Activated T-cell treated with anti-CD3 and anti-CD28 coated beads, Interleukin-2, amount 50 U/mL, for 24 hours (primary cell): ENCODE data around the gene INSRR.

Experiments used
- DNase-seq: peaks from one replicate; pipeline ENCODE4 v3.0.0-alpha.2; 2020
- H3K27ac Mint-ChIP-seq: 2 replicates; pipeline ENCODE4 v1.8.0; 2020; ENCODE audit warnings: mild to moderate bottlenecking, mixed read lengths
- H3K27me3 Mint-ChIP-seq: 2 replicates; pipeline ENCODE4 v1.8.0; 2020; ENCODE audit warnings: mixed read lengths
- H3K36me3 Mint-ChIP-seq: 2 replicates; pipeline ENCODE4 v1.8.0; 2020; ENCODE audit warnings: low read depth, mixed read lengths
- H3K4me1 Mint-ChIP-seq: 2 replicates; pipeline ENCODE4 v1.8.0; 2020; ENCODE audit warnings: low read depth, mixed read lengths
- H3K4me3 Mint-ChIP-seq: 2 replicates; pipeline ENCODE4 v1.8.0; 2020; ENCODE audit warnings: mild to moderate bottlenecking, moderate library complexity, mixed read lengths
- H3K9me3 Mint-ChIP-seq: 2 replicates; pipeline ENCODE4 v1.8.0; 2020; ENCODE audit warnings: mixed read lengths

The INSRR gene

DNA sequence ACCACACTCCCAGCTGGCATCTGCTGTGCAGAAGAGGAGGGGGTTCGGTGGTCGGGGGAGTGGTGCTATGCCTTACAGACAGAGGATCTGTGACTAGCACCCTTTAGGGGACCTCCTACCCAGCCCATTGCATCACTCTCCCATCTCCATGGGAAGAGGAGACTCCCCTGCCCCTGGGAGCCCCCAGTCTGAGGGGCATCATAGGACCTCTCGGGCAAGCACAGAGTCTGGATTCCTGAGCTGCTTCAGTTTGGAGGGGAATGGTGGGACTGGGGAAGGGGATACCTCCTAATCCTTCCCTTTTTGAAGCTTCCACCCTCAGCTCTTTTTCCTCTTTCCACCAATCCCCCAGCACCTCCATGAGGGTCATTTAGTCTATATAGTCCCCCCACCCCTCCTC is 1.4 kb downstream of the INSRR start:
- H3K27me3 Mint-ChIP-seq, result peaks cover 45% of the 10 kb centered on the region

DNA sequence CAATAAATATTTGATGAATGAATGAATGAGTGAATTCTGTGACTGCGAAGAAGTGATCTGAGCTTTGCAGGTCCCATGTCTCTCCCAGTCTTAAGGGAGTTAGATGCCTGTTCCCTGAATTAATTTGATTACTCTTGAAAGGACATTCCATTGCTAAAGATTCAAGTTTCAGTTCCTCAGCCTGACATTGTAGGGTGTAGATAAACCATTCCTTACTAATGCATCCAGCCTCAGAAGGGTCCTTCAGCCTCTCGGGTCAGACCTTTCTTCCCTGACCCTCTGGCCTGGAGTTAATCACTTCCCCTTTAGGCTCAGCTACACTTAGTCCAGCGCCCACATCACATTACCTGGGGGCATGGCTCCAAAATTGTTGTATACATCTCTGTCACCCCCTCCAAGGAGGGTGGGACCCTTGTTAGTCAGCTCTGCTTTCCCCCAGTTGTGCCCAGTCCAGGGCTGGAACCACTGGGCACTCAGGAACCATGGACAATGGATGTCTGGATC is 2.6 kb downstream of the INSRR start:
- no peak for DNase-seq
- Mint-ChIP-seq H3K9me3 (no peaks in the 10 kb centered on the region), H3K36me3 (no peaks in the 10 kb centered on the region), H3K27me3 (peaks cover 33% of the 10 kb centered on the region), H3K4me3 (no peak overlapping the region), H3K27ac (no peak overlapping the region), H3K4me1 (peaks cover 17% of the 10 kb centered on the region)

More for the DNA sequence above, 1.4 kb downstream of the INSRR start:
- Mint-ChIP-seq H3K4me1 (peaks cover 22% of the 10 kb centered on the region), H3K4me3 (no peak overlapping the region), H3K9me3 (no peaks in the 10 kb centered on the region), H3K27ac (no peak overlapping the region), H3K36me3 (no peaks in the 10 kb centered on the region)
- DNase-seq, result no peak

DNA sequence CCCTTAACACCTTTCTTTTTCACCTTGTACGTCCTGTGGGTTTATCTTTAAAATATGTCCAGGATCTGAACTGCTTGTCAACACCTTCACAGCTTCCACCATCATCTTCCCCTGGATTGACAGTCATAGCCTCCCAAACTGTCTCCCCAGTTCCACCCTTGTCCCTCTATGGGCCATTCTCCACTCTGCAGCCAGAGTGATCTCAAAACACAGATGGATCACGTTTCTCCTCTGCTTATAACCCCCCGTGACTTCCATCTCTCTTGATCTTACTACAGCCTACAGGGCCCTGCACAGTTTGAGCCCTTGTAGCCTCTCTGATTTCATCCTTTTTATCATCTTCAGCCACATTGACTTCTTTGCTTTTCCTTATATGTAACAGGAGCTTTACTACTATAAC is 4.3 kb downstream of the INSRR start:
- no peaks in the 10 kb centered on the region for H3K36me3 Mint-ChIP-seq
- H3K27ac Mint-ChIP-seq, result no peak overlapping the region
- DNase-seq, result no peak
- H3K9me3 Mint-ChIP-seq, result no peaks in the 10 kb centered on the region
- H3K4me1 Mint-ChIP-seq, result peaks cover 7% of the 10 kb centered on the region
- no peak overlapping the region for H3K4me3 Mint-ChIP-seq
- H3K27me3 Mint-ChIP-seq, result peaks cover 23% of the 10 kb centered on the region

DNA sequence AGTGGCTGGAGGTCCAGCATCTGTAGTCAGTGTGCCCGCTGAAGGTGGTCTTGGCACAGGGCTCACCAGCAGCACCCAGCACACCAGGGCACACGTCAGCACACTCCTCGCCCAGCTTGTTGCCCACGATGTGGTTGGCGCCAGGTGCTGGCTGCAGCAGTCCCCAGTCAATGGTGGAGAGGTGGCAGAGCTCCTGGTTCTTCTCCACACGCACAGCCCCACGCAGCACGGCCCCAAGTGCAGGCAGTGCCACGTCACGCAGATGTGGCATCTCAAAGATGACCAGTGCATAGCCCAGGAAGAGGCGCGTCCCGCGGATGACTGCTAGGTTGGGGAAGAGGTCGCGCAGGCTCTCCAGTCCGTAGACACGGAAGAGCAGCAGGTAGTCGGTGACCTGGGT is 5.2 kb downstream of the INSRR start:
- Mint-ChIP-seq H3K4me3 (no peak overlapping the region), H3K4me1 (peaks cover 8% of the 10 kb centered on the region), H3K27me3 (peaks cover 21% of the 10 kb centered on the region)

DNA sequence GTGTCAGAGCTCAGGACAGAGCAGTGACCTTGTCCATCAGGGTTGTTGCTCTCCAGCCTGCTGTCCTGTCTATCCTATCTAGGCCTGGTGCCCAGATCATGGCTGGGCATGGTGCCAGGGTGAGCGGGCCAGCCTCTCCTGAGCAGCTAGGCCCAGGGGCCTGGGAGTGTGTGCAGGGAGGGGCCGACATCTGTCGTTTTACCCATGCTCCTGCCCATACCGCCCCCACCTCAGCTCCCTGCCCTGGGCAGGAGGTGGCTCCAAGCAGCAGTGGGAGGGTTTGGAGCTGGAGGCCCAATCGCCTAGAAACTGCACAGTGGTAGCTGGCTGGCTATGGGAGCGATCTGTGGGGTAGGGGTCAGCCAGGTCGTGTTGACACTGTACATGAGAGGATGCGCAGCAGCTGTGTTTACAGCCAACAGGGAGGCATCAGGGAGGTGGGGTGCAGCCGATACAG is 6.5 kb downstream of the INSRR start:
- Mint-ChIP-seq H3K9me3 (no peaks in the 10 kb centered on the region), H3K4me3 (no peak overlapping the region), H3K36me3 (no peaks in the 10 kb centered on the region), H3K27ac (no peak overlapping the region), H3K27me3 (peaks cover 16% of the 10 kb centered on the region), H3K4me1 (peaks cover 13% of the 10 kb centered on the region)
- DNase-seq, result no peak

More for the DNA sequence above, 5.2 kb downstream of the INSRR start:
- no peak for DNase-seq
- no peaks in the 10 kb centered on the region for H3K9me3 Mint-ChIP-seq
- H3K36me3 Mint-ChIP-seq, result no peaks in the 10 kb centered on the region
- no peak overlapping the region for H3K27ac Mint-ChIP-seq

DNA sequence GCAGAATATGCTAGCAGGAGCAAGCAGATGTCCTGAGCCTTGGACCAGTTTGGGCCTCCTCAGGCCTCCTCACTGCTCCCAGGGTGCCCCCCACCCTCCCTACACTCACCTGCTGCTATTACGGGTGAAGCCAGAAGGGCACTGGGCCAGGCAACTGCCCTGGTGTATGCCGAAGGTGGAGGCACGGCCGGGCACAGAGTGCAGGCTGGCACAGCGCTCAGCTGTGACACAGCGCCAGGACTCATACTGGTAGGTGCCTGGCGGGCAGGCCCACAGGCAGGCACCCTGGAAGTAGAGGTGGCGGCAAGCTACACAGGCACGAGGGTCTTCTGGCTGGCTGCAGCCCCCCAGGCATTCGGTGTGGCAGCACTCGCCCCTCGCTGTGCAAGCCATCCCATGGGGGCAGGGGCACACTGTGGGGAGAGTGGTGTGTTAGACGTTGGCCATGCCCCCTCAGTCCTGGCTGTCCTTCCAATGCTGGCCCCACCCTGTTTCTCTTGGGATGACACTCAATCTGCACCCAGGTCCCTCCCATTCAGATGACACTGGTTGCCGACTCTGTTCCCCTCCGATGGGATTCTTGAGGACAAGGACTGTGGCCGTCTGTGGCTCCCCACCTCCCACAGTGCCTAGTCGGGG is 7.0 kb downstream of the INSRR start:
- H3K4me3 Mint-ChIP-seq, result no peak overlapping the region
- no peak overlapping the region for H3K27ac Mint-ChIP-seq
- peaks cover 20% of the 10 kb centered on the region for H3K27me3 Mint-ChIP-seq
- no peak for DNase-seq
- no peaks in the 10 kb centered on the region for H3K9me3 Mint-ChIP-seq
- peaks cover 13% of the 10 kb centered on the region for H3K4me1 Mint-ChIP-seq
- H3K36me3 Mint-ChIP-seq, result no peaks in the 10 kb centered on the region

DNA sequence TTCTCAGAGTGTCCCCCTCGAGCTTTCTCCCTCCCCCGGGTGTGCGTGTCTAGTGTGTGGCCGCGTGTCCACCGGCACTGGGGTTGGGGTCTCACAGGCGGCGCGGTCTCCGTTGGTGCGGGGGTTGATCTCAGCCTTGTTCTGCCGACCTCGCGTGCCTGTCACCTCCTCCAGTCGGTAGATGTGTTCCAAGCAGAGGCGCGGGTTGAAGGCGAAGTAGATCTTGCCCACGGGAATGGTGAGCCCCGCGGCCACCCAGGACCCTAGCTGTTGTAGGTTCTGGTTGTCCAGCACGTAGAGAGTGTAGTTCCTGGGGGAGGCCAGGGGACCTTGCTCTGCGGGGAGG is 9.8 kb downstream of the INSRR start:
- H3K36me3 Mint-ChIP-seq, result no peaks in the 10 kb centered on the region
- H3K9me3 Mint-ChIP-seq, result no peaks in the 10 kb centered on the region
- no peak overlapping the region for H3K4me3 Mint-ChIP-seq
- H3K27me3 Mint-ChIP-seq, result peaks cover 47% of the 10 kb centered on the region
- no peak for DNase-seq
- H3K4me1 Mint-ChIP-seq, result peaks cover 27% of the 10 kb centered on the region
- H3K27ac Mint-ChIP-seq, result no peak overlapping the region

DNA sequence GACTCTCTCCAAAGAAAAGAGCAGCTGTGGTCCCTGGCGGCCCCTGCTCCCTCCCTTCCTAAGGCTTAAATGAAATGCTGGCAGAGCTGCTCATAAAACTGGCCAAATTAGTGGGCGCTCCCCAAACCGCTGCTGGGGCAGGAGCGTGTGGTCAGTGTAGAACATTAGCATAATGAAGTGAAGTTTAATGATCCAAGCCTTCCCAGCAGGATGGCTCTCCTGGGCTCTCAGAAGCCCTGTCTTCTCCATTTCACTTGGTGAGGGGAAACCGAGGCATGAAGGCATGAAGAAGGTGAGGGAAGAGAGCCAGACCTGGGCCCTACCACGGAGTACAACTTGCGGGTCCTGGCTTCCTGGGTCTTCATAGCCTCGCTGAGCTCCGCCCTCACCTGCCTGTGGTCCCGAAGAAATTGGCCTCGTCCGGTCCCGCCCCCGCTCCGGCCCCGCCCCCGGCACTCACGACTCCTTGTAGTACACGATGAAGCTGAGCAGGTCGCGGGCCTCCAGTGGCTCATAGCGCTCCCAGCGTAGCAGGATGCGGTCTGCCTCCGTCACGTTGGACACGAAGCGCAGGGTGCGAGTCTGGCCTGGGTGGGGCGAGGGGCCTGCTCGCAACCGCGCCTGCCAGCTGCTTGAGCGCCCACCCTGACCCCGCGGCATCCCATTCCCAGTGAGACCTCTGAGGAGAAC is 10.3 kb downstream of the INSRR start:
- Mint-ChIP-seq H3K9me3 (no peaks in the 10 kb centered on the region), H3K27me3 (peaks cover 53% of the 10 kb centered on the region), H3K36me3 (no peaks in the 10 kb centered on the region), H3K4me1 (peaks cover 30% of the 10 kb centered on the region), H3K4me3 (no peak overlapping the region), H3K27ac (no peak overlapping the region)
- DNase-seq, result peak; percentile 72

DNA sequence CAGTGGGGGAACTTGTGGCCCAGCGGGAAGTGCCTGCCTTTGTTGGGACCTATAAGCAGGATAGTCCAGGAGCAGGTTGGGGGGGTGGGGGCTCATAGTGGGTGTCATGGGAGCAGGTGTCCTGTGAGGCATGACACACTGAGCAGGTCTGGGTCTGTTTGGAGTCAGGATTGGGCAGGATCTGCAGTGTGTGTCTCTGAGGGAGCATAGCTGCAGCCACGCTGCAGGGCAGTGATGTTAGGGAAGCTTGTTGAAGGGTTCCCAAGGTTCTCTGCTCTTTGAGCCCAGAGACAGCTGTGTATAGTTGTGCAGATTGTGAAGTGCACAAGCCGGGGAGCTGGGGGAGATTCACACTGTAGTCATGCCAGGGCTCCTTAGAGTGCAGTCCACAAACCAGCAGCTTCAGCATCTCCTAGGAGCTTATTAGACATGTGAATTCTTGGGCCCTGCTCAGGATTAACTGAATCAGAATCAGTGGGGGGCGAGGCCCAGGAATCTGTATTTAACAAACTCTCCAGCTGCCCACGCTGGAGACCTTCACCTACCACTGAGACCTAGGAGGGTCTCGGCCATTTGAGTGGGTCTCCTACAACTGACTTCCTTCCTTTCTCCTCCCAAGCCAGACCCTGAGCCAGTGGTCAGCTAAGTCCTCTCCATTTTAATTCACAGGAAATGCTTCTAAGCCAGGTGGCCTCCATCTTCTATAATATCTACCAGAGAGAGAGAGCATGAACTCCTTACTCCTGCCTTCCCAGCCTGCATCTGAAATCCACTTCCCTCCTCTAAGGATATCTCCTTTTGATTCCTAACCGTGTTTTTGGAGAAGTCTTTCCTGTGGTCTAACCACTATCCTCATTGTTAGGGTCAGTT is 11.1 kb downstream of the INSRR start:
- no peak overlapping the region for H3K4me3 Mint-ChIP-seq
- DNase-seq, result no peak
- H3K27me3 Mint-ChIP-seq, result peaks cover 60% of the 10 kb centered on the region
- H3K27ac Mint-ChIP-seq, result no peak overlapping the region
- H3K36me3 Mint-ChIP-seq, result no peaks in the 10 kb centered on the region
- H3K9me3 Mint-ChIP-seq, result no peaks in the 10 kb centered on the region
- H3K4me1 Mint-ChIP-seq, result peaks cover 30% of the 10 kb centered on the region

DNA sequence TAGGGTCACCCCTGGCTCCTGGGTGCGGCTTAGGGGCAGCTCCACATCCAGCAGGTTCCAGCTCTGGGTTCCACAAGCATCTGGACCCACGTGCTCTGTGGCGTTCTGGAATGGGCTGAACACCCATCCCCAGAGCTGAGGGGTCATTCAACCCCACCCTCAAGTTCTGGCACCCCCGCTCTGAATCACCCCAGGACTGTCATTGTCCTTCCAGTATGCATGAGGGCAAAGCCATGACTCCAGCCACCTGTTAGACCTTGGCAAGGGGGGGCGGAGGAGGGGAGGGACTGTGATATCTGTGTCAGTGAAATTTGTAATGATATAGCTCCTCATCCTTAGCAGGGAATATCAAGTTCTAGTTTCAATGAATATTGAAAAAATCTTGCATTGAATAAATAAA is 12.3 kb downstream of the INSRR start:
- H3K27me3 Mint-ChIP-seq, result peaks cover 72% of the 10 kb centered on the region
- DNase-seq, result no peak
- no peaks in the 10 kb centered on the region for H3K36me3 Mint-ChIP-seq
- H3K9me3 Mint-ChIP-seq, result no peaks in the 10 kb centered on the region
- no peak overlapping the region for H3K4me3 Mint-ChIP-seq
- no peak overlapping the region for H3K27ac Mint-ChIP-seq
- H3K4me1 Mint-ChIP-seq, result peaks cover 30% of the 10 kb centered on the region

DNA sequence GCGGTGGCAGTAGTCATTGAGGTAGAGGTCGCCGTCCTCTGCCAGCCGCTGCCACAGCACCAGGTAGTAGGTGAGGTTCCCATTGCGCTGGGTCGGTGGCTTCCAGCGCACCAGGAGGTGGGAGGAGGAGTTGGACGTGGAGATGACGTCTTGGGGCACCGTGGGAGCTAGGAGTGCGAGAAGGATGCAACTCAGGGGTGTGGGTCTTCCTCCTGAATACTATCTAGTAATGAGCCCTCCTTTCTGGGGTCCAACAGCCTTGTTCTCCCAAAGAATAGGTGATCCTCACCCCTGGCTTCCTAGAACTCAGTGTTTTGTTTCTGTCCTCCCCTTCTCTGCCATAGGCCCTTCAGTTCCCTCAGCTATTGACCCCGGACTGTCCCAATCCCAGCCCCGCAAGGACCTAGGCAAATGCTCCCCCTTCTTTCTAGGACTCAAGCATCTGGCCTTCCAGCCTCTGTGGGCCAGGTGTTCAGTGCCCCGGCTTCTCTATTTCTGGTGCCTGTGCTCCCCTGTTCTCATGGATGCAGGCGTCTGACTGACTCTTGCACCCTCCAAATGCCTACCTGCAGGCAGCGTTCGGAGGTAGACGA is 12.9 kb downstream of the INSRR start:
- H3K4me1 Mint-ChIP-seq, result peaks cover 30% of the 10 kb centered on the region
- DNase-seq, result no peak
- no peaks in the 10 kb centered on the region for H3K9me3 Mint-ChIP-seq
- H3K4me3 Mint-ChIP-seq, result no peak overlapping the region
- H3K36me3 Mint-ChIP-seq, result no peaks in the 10 kb centered on the region
- H3K27me3 Mint-ChIP-seq, result peaks cover 78% of the 10 kb centered on the region
- H3K27ac Mint-ChIP-seq, result no peak overlapping the region

DNA sequence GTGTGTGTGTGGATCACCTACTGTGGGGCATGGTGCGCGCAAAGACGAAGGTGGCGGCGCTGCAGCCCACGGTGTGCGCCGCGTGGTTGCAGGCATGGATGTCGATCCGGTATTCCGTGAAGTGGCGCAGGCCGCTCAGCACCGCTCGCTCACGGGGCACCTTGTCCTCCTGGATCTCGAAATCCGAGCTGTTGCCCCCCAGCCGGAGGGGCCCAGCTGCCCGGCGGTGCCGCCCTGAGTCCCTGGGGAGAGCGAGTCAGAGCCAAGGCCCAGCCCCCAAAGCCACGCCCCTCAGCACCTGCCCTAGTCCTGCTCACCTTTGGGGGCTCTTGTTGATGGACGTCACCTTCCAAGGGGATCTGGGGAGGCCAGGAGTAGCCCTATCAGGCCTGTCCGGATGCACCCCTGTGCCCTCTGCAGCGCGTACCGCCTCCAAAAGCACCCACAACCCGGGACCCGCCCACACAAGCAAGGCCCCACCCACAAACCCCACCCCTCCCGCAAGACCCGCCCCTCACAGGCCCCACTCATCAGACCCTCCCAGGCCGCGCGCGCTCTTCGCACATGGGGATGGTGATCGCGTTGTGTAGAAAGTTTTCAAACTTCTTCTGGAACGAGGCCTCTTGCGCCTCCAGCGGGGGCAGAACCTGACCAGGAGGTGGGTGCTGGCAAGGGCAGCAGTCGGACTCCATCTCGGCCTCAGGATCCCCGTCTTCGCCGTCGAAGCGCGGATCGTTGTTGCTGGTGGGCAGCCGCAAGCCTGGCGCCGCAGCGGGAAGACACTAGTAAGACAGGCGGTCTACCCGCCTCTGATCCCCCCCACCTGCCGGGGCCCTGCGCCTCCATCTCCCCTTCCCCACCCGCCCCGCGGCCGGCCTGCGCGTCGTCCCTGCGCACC is 13.6 kb downstream of the INSRR start:
- Mint-ChIP-seq H3K4me1 (peaks cover 30% of the 10 kb centered on the region), H3K4me3 (peak overlapping the region; percentile 46), H3K27me3 (peaks cover 86% of the 10 kb centered on the region), H3K36me3 (no peaks in the 10 kb centered on the region), H3K27ac (no peak overlapping the region), H3K9me3 (no peaks in the 10 kb centered on the region)
- peak; percentile 66 for DNase-seq

DNA sequence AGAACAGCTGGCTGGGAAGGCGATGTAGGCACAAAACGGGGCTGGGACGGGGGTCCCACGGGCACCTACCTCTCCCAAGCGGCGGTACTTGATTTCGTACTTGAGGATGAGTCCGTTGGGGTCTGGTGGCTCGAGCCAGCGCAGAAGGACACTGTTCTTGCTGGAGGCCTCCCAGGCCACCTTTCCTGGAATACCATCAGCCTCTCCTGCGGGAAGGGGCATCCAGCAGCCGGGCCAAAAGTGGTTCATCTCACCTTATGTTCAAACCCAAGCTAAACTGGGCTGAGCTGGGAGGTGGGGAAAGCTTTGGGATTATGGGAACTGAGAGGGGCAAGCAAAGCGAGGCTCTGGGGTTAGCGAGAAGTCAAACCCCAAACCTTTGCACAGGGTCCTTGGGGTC is 14.3 kb downstream of the INSRR start:
- no peaks in the 10 kb centered on the region for H3K9me3 Mint-ChIP-seq
- no peaks in the 10 kb centered on the region for H3K36me3 Mint-ChIP-seq
- peaks cover 30% of the 10 kb centered on the region for H3K4me1 Mint-ChIP-seq
- peaks cover 89% of the 10 kb centered on the region for H3K27me3 Mint-ChIP-seq
- DNase-seq, result no peak
- H3K27ac Mint-ChIP-seq, result no peak overlapping the region
- H3K4me3 Mint-ChIP-seq, result peak overlapping the region; percentile 46

DNA sequence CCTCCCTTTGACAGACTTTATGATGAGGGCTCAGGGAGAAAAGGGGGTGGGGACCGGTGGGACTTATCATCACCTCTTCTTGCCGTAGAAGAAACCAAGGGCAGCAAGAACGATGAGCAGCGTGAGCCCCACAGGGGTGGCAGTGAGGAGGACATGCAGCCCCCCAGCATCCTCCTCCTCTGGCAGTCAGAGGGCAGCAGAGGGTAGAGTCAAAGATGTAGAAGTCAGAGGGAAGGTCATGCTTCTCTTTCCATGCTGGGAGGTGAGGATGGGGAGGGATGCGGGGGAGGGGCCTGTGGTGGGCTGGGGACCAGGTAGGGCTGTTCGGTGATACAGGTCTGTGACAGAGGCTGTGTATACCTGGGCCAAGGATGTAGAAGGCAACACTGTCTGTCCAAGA is 14.8 kb downstream of the INSRR start:
- H3K36me3 Mint-ChIP-seq, result no peaks in the 10 kb centered on the region
- H3K4me1 Mint-ChIP-seq, result peaks cover 29% of the 10 kb centered on the region
- DNase-seq, result no peak
- no peak overlapping the region for H3K4me3 Mint-ChIP-seq
- H3K27me3 Mint-ChIP-seq, result peaks cover 91% of the 10 kb centered on the region
- no peaks in the 10 kb centered on the region for H3K9me3 Mint-ChIP-seq
- no peak overlapping the region for H3K27ac Mint-ChIP-seq
